HG03064 (cell line): ENCODE measurements around the gene ITM2B.
A peak's percentile ranks its signal among the peaks of the same experiment; 100 is the strongest.
"Not testable (repeated sequence)": the region's sequence is repeated elsewhere in the genome, so short reads cannot be mapped to it uniquely, and the experiment has no call there.

Experiments used
- ATAC-seq: cut with Tn5 transposase; IDR thresholded peaks from one replicate; pipeline ENCODE4 v1.9.1; 2021; ENCODE audit warnings: low read depth; ENCODE audit not compliant: unreplicated experiment

Gene ITM2B

GRCh38 chr13:48233046-48233888 is at the start of gene ITM2B:
Gene ITM2B (plus strand): TSS chr13:48233206. CDS start chr13:48233361, 155 bp downstream.
- ATAC-seq: peak; percentile 54

- peak; percentile 48 for ATAC-seq
Observed at GRCh38 chr13:48184260-48184659, 48.7 kb upstream of the ITM2B start.

- ATAC-seq: no peak
Observed at GRCh38 chr13:48185018-48185417, 48.0 kb upstream of the ITM2B start.

- ATAC-seq: no peak
Observed at GRCh38 chr13:48186722-48187121, 46.3 kb upstream of the ITM2B start.

- ATAC-seq: no peak
Observed at GRCh38 chr13:48188131-48188530, 44.9 kb upstream of the ITM2B start.

GRCh38 chr13:48188601-48189000 is 44.4 kb upstream of the ITM2B start:
- no peak for ATAC-seq

- no peak for ATAC-seq
Observed at GRCh38 chr13:48189171-48189570, 43.8 kb upstream of the ITM2B start.

GRCh38 chr13:48192411-48192935 is 40.5 kb upstream of the ITM2B start:
- no peak for ATAC-seq

- ATAC-seq: no peak
Observed at GRCh38 chr13:48194379-48194754, 38.6 kb upstream of the ITM2B start.

- no peak for ATAC-seq
Observed at GRCh38 chr13:48199404-48199946, 33.5 kb upstream of the ITM2B start.

- ATAC-seq: no peak
Observed at GRCh38 chr13:48201044-48201443, 32.0 kb upstream of the ITM2B start.

GRCh38 chr13:48207207-48207606 is 25.8 kb upstream of the ITM2B start:
- ATAC-seq: not testable (repeated sequence)

- ATAC-seq: no peak
Observed at GRCh38 chr13:48210178-48210577, 22.8 kb upstream of the ITM2B start.

GRCh38 chr13:48214519-48215121 is 18.4 kb upstream of the ITM2B start:
- no peak for ATAC-seq

GRCh38 chr13:48215511-48216203 is 17.3 kb upstream of the ITM2B start:
- ATAC-seq: not testable (repeated sequence)

GRCh38 chr13:48216204-48216711 is 16.7 kb upstream of the ITM2B start:
- ATAC-seq: no peak

GRCh38 chr13:48220592-48220980 is 12.4 kb upstream of the ITM2B start:
- ATAC-seq: no peak

- no peak for ATAC-seq
Observed at GRCh38 chr13:48220981-48221685, 11.9 kb upstream of the ITM2B start.

- ATAC-seq: no peak
Observed at GRCh38 chr13:48221686-48222187, 11.3 kb upstream of the ITM2B start.
